Neural crest cell (in vitro differentiated cells): ENCODE measurements around the gene ARHGAP22. TPM values are rescaled to one million over a fixed set of nuclear protein-coding genes. Genes with fewer than 3 reads are reported as not detected.

ENCODE experiments used
- DNase-seq: peaks from one replicate; pipeline ENCODE4 v3.0.0; 2021; ENCODE audit warnings: low read depth, mixed read lengths, low spot score
- H3K27ac Mint-ChIP-seq: one replicate; pipeline ENCODE4 v1.8.0; 2021; ENCODE audit warnings: mild to moderate bottlenecking, mixed read lengths; ENCODE audit not compliant: unreplicated experiment
- H3K27me3 Mint-ChIP-seq: 2 replicates; pipeline ENCODE4 v1.8.0; 2021; ENCODE audit warnings: low read depth, mild to moderate bottlenecking, mixed read lengths
- H3K36me3 Mint-ChIP-seq: 2 replicates; pipeline ENCODE4 v1.8.0; 2021; ENCODE audit warnings: low read depth, mild to moderate bottlenecking, mixed read lengths
- H3K4me1 Mint-ChIP-seq: 2 replicates; pipeline ENCODE4 v1.8.0; 2021; ENCODE audit warnings: mixed read lengths
- H3K4me3 Mint-ChIP-seq: one replicate; pipeline ENCODE4 v1.8.0; 2021; ENCODE audit warnings: mild to moderate bottlenecking, mixed read lengths
- H3K9me3 Mint-ChIP-seq: 2 replicates; pipeline ENCODE4 v1.8.0; 2021; ENCODE audit warnings: mixed read lengths
- CTCF ChIP-seq: fragments of 200-600 bp; sonication (generic); conservative IDR thresholded peaks from 2 replicates; pipeline ENCODE4 v1.5.0; 2021; ENCODE audit warnings: antibody characterized with exemption, mild to moderate bottlenecking
- total RNA-seq: library from RNA; stranded (reverse); gene quantifications from 2 replicates; pipeline ENCODE4 v1.2.1, GENCODE V29; 2021

Gene ARHGAP22
- total RNA-seq, 1 donor from 2014 or later: 5.2 TPM

GRCh38 chr10:48490946-48491345 is 113.9 kb downstream of the ARHGAP22 start:
- H3K4me1 Mint-ChIP-seq: no peaks in the 10 kb centered on the region
- no peak overlapping the region for H3K27ac Mint-ChIP-seq
- no peaks in the 10 kb centered on the region for H3K27me3 Mint-ChIP-seq
- no peaks in the 10 kb centered on the region for H3K9me3 Mint-ChIP-seq
- no peak for TF ChIP-seq CTCF
- no peak for DNase-seq
- H3K36me3 Mint-ChIP-seq: no peaks in the 10 kb centered on the region
- no peak overlapping the region for H3K4me3 Mint-ChIP-seq

- H3K4me3 Mint-ChIP-seq: no peak overlapping the region
- DNase-seq: no peak
- H3K9me3 Mint-ChIP-seq: no peaks in the 10 kb centered on the region
- no peaks in the 10 kb centered on the region for H3K36me3 Mint-ChIP-seq
- no peak for TF ChIP-seq CTCF
- H3K4me1 Mint-ChIP-seq: no peaks in the 10 kb centered on the region
- H3K27ac Mint-ChIP-seq: no peak overlapping the region
- H3K27me3 Mint-ChIP-seq: no peaks in the 10 kb centered on the region
Observed at GRCh38 chr10:48490571-48490940, 114.3 kb downstream of the ARHGAP22 start.

GRCh38 chr10:48489099-48489498 is 115.8 kb downstream of the ARHGAP22 start:
- H3K27me3 Mint-ChIP-seq: no peaks in the 10 kb centered on the region
- H3K9me3 Mint-ChIP-seq: no peaks in the 10 kb centered on the region
- no peaks in the 10 kb centered on the region for H3K36me3 Mint-ChIP-seq
- TF ChIP-seq CTCF: no peak
- H3K4me1 Mint-ChIP-seq: no peaks in the 10 kb centered on the region
- no peak for DNase-seq
- H3K27ac Mint-ChIP-seq: no peak overlapping the region
- no peak overlapping the region for H3K4me3 Mint-ChIP-seq

- DNase-seq: no peak
- no peak overlapping the region for H3K27ac Mint-ChIP-seq
- H3K4me1 Mint-ChIP-seq: no peaks in the 10 kb centered on the region
- H3K4me3 Mint-ChIP-seq: no peak overlapping the region
- no peaks in the 10 kb centered on the region for H3K36me3 Mint-ChIP-seq
- no peak for TF ChIP-seq CTCF
- H3K9me3 Mint-ChIP-seq: no peaks in the 10 kb centered on the region
- no peaks in the 10 kb centered on the region for H3K27me3 Mint-ChIP-seq
Observed at GRCh38 chr10:48487244-48487643, 117.6 kb downstream of the ARHGAP22 start.

GRCh38 chr10:48485711-48486110 is 119.2 kb downstream of the ARHGAP22 start:
- DNase-seq: no peak
- Mint-ChIP-seq H3K9me3 (no peaks in the 10 kb centered on the region), H3K27ac (no peak overlapping the region), H3K36me3 (no peaks in the 10 kb centered on the region), H3K27me3 (no peaks in the 10 kb centered on the region), H3K4me1 (no peaks in the 10 kb centered on the region), H3K4me3 (no peak overlapping the region)
- no peak for TF ChIP-seq CTCF

GRCh38 chr10:48484911-48485310 is 120.0 kb downstream of the ARHGAP22 start:
- Mint-ChIP-seq H3K36me3 (no peaks in the 10 kb centered on the region), H3K27me3 (no peaks in the 10 kb centered on the region), H3K9me3 (no peaks in the 10 kb centered on the region), H3K27ac (no peak overlapping the region), H3K4me1 (no peaks in the 10 kb centered on the region), H3K4me3 (no peak overlapping the region)
- no peak for TF ChIP-seq CTCF
- DNase-seq: no peak
